ENCODE results near the gene NTSR1.

Gene NTSR1

DNA sequence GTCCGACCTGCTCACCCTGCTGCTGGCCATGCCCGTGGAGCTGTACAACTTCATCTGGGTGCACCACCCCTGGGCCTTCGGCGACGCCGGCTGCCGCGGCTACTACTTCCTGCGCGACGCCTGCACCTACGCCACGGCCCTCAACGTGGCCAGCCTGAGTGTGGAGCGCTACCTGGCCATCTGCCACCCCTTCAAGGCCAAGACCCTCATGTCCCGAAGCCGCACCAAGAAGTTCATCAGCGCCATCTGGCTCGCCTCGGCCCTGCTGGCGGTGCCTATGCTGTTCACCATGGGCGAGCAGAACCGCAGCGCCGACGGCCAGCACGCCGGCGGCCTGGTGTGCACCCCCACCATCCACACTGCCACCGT, 885 bp downstream of the NTSR1 start:
- no peak for DNase-seq (ENCODE audit: low spot score)

DNA sequence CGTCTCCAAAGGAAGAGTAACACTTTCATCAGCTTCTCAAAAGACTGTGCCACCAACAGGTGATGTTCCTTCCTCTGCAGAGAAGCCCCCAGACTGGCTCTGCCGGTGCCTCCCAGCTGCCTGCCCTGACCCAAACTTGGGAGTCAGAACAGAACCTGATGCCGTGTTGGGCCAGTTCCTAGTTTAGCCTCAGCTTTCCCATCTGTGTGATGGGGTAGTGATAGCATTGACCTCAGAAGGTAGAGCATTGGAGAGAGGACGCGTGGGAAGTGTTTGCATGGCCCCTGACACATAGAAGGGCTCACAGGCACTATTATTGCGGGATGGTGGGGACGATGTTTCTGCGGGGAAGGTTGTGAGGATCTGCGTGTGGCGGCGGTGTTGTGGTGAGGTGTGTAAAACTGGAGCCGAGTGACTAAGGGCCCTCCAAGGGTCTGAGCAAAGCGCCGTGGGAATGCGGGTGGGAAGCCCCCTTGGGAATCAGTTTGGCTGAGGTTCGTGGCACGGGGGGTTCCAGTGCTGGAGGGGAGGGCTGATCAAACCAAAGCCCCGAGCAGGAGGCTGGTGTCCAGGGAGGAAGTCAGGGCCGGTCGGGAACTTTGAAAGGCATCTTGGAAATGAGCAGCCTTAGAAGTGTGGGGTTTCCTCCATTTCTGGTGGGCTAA, 1.7 kb downstream of the NTSR1 start:
- no peak for DNase-seq (ENCODE audit: low spot score)

GRCh38 chr20:62710886-62711702, 2.5 kb downstream of the NTSR1 start:
- peak; percentile 39 for DNase-seq (ENCODE audit: low spot score)

GRCh38 chr20:62711703-62712101, 3.1 kb downstream of the NTSR1 start:
- no peak for DNase-seq (ENCODE audit: low spot score)

- DNase-seq (ENCODE audit: low spot score) = no peak
Observed at GRCh38 chr20:62712606-62713005, 4.0 kb downstream of the NTSR1 start.

DNA sequence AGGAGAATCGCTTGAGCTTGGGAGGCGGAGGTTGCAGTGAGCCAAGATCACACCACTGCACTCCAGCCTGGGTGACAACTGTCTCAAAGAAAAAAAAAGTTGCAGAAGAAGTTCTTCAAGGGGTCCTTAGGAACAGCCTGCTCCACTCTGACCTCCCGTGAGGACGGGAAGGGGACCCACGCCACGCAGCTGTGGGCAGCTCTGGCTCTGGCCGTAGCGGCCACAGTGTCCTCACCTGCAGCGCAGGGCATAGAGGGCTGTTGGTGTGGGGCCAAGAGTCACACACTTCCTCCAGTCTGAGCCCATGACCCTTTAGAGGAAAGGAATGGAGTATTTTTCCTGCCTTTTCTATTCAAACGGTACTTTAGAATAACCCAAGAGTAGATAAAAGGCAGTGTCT, 5.4 kb downstream of the NTSR1 start:
- no peak for DNase-seq (ENCODE audit: low spot score)

- no peak for DNase-seq (ENCODE audit: low spot score)
Observed at GRCh38 chr20:62714799-62715198, 6.2 kb downstream of the NTSR1 start.

DNA sequence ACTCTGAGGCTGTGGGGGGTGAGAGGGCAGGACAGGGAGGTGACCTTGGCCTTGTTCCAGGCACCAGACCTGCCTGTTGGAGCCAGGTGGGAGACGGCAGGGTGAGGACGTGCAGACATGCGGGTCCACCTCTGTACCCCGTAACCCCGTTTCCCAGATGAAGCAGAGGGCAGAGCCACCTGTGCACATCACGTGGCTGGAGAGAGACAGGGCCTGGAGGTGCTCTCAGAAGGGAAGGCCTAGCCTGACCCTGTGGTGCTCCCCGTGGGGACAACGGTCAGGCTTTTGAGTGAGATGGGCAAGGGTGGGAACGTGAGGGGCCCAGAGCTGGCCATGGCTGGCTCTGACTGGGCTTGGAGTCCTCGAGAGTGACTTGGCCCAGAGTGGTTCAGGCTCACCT, 6.6 kb downstream of the NTSR1 start:
- no peak for DNase-seq (ENCODE audit: low spot score)

- no peak for DNase-seq (ENCODE audit: low spot score)
Observed at GRCh38 chr20:62716198-62716940, 7.7 kb downstream of the NTSR1 start.

GRCh38 chr20:62716941-62717310, 8.3 kb downstream of the NTSR1 start:
- no peak for DNase-seq (ENCODE audit: low spot score)

DNA sequence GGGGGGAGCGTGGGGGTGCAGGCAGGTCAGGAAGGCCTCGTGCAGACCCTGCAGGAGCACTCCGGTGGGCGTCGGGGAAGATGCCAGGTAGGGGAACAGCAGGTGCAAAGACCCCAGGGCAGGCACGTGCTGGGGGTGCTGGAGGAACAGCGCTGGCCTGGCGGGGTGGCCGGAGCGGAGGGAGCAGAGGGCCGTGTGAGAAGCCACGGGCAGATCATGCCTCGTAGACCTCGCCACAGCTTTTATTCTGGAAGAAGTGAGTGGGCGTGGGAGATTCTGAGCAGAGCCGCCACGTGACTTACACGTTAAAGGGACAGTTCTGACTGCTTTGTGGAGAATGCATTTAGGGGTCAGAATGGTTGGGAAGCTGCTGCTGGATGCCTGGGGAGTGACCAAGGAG, 9.3 kb downstream of the NTSR1 start:
- no peak for DNase-seq (ENCODE audit: low spot score)

DNA sequence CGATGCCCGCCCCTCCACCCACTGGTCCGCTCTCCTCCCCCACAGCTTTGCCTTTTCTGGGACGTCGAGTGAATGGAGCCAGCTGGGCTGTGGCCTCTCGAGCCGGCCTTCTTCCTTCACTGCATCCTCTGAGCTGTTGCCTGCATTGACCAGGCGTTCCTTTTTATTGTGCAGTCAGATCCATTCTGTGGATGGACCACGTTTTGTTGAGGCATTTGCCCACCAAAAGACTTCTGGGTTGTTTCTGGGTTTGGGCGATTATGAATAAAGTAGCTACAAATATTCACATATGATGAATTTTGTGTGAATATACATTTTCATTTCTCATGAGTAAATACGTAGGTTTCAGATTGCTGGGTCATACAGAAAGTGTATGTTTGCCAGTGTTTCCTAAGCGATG, 9.9 kb downstream of the NTSR1 start:
- no peak for DNase-seq (ENCODE audit: low spot score)

DNA sequence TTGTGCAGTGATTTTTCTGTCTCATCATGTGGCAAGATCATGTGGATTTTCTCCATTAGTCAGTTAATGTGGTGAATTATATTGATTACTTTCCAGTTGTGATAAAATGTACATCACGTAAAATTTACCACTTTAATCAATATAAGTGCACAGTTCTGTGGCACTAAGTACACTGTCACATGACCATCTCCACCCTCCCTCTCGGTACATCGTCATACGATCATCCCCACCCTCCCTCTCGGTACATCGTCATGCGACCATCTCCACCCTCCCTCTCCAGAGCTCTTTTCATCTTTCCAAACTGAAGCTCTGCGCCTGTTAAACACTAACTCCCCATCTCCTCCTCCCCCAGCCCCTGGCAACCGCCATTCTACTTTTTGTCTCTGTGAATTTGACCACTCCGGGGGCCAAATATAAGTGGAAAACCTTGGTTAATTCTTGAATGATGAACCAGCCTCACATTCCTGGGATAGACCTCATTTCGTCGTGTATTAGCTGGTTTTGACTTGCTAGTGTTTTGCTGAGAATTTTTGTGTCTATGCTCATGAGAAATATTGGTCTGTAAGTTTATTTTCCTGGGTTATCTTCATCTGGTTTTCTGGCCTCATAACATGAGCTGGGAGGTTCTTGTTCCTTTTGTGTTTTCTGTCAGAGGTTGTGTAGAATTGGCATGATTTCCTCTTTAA, 10.8 kb downstream of the NTSR1 start:
- no peak for DNase-seq (ENCODE audit: low spot score)

DNA sequence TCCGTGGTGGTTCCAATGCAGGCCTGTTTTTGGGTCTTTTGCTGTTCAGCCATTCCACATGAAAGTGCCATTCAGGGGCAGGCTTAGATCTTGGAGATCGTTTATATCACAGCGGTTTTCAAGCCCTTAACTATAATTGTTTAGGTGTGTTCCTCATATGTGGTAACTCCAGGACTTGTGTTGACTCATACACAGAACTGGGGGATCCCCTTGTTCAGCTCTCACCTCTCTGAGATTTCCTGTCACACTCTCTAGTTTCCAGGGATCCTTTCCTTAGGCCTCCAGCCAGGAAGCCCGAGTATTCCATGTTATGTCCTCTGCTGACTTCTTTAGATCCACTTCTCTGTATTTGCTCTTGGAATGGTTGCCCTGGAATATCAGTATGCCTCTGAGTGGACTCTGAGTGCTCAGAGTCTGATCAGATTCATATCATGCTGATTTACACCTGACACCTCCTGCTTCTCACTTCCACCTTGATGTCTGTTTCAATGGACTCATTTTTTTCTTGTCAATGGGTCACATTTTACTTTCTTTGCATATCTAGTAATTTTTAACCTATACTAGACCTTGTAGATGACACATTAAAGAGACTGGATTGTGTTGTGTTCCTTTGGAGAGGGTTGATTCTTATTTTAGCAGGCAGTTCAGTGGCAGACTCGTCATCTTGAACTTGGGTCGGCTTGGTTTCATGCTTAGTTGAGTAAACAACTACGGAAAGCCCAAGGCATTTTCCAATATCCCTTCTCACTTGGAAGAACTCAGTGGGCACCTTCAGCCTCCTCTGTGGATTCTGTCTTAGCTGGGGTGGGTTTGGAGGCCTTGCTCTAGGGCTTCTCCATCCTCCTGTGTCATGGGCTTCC, 13.1 kb downstream of the NTSR1 start:
- DNase-seq (ENCODE audit: low spot score) = no peak

DNA sequence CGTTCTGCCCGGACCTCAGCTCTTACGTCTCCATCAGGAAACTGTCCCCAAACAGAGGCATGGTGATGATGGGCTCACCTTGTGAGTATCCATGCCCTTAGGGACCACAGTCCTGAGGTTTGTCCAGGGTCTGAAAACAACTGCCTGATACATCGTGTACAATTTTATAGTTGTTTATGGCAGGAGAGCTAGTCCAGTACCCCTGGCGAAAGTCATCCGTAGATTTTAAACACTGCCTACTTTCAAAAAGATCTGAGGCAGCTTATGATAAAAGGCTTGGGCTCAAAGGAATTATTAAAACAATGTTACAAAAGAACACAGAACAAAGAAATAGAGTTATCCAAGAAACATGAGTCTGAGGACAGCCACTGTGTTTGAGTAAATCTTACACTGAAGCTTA, 14.0 kb downstream of the NTSR1 start:
- DNase-seq (ENCODE audit: low spot score) = no peak

DNA sequence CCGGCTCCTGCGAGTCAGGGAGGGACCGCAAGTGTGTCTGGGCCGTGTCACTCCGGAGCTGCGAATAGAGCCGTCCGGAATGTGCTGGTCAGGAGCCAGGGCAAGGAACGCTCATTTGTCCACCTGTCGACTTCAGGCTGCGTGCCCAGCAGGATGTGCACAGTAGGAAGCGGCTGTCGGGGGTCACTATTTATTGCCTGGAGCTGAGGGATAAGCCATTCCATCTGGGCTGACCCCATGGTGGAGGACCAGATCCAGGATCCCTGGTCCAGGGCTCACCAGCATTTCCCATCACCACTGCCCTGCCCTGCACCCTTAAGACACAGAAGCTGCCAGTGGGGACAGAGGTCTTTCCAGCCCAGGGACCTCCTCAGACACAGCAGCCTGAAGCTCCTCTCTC, 14.7 kb downstream of the NTSR1 start:
- DNase-seq (ENCODE audit: low spot score) = no peak

DNA sequence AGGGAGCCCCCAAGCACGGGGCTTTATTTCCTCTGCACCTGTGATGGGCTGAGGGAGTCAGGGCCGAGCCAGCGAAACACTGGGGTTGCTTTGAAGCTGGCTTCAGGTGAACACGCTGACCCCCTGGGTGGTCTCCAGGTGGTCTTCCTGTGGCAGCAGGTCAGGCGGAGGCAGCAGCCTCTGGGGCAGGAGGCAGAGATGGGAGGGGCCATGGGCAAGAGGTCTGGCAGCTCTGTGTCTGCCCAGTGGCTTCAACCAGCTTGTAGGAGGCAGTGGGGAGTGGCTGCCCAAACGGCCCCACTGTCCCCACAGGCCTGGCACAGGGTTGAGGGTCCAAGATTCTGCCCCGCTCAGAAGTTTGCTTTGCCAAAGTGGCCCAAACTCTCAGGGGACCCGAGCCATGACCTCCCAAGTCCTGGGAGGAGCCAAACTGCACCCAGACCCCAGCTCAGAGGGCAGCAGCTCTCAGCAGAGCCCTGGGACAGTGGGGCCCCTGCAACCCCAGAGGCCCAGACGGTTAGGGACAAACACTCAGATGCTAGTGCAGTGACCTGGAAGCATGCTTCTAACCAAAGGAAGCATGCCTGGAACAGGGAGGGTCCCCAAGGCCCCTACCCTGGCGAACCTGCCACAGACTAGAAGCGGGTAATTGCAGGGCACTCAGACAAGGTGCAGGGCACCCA, 15.3 kb downstream of the NTSR1 start:
- no peak for DNase-seq (ENCODE audit: low spot score)

- no peak for DNase-seq (ENCODE audit: low spot score)
Observed at GRCh38 chr20:62724692-62725595, 16.3 kb downstream of the NTSR1 start.

GRCh38 chr20:62725596-62726268, 17.1 kb downstream of the NTSR1 start:
- DNase-seq (ENCODE audit: low spot score) = no peak

Data from hepatic stellate cell (primary cell).